Activated CD4-positive, alpha-beta T cell treated with anti-CD3 and anti-CD28 coated beads for 24 hours (primary cell): ENCODE data around the gene CD74.

Experiments
- DNase-seq, 2 donors: peaks; one replicate each; pipeline ENCODE4 v3.0.0-alpha.2; 2020; ENCODE audit warnings: low read depth in 2 of 2

CD74 gene

GRCh38 chr5:150409638-150410523 is 2.8 kb downstream of the CD74 start:
- no peak for DNase-seq

GRCh38 chr5:150408231-150408943 is 4.3 kb downstream of the CD74 start:
- no peak for DNase-seq

GRCh38 chr5:150407096-150407720 is 5.5 kb downstream of the CD74 start:
- no peak for DNase-seq

- DNase-seq = no peak
These were observed 6.0 kb downstream of the CD74 start for GRCh38 chr5:150406723-150407095.

- no peak for DNase-seq
These were observed 6.5 kb downstream of the CD74 start for GRCh38 chr5:150406103-150406722.

GRCh38 chr5:150404941-150405816 is 7.5 kb downstream of the CD74 start:
- DNase-seq = no peak

GRCh38 chr5:150404535-150404934 is 8.2 kb downstream of the CD74 start:
- no peak for DNase-seq

- DNase-seq = no peak
These were observed 8.6 kb downstream of the CD74 start for GRCh38 chr5:150404121-150404520.

- DNase-seq = no peak
These were observed 9.8 kb downstream of the CD74 start for GRCh38 chr5:150402901-150403342.

GRCh38 chr5:150402229-150402773 is 10.4 kb downstream of the CD74 start:
- DNase-seq = no peak

- no peak for DNase-seq
These were observed 11.1 kb downstream of the CD74 start for GRCh38 chr5:150401376-150402228.

GRCh38 chr5:150401076-150401375 is 11.7 kb downstream of the CD74 start:
- no peak for DNase-seq

- no peak for DNase-seq
These were observed 12.2 kb downstream of the CD74 start for GRCh38 chr5:150400316-150401075.

- no peak for DNase-seq
These were observed 13.0 kb downstream of the CD74 start for GRCh38 chr5:150399524-150400211.

GRCh38 chr5:150398722-150399523 is 13.8 kb downstream of the CD74 start:
- no peak for DNase-seq

GRCh38 chr5:150397782-150398721 is 14.7 kb downstream of the CD74 start:
- DNase-seq = no peak
